Gastrocnemius medialis (tissue), 4 donors: ENCODE measurements around the gene TIA1.
"Not testable (repeated sequence)": the region's sequence is repeated elsewhere in the genome, so short reads cannot be mapped to it uniquely, and the experiment has no call there.

Experiments
- CTCF ChIP-seq, 5 experiments: fragments of 450-650 bp in 3 of 5; fragments of 200-600 bp in 2 of 5; sonication (generic) in 2 of 5; IDR thresholded peaks in 4 of 5; conservative IDR thresholded peaks in 1 of 5; 1 replicate in 4 of 5; 2 replicates in 1 of 5; pipeline ENCODE4 v1.5.1; 2016 to 2019; ENCODE audit warnings: antibody characterized with exemption in 5 of 5, mild to moderate bottlenecking in 3 of 5, moderate library complexity in 3 of 5
- POLR2A ChIP-seq, 2 donors: fragments of 450-650 bp; IDR thresholded peaks; one replicate each; pipeline ENCODE4 v1.6.1; 2017; ENCODE audit warnings: antibody characterized with exemption in 2 of 2, mild to moderate bottlenecking in 2 of 2, moderate library complexity in 2 of 2

DNA sequence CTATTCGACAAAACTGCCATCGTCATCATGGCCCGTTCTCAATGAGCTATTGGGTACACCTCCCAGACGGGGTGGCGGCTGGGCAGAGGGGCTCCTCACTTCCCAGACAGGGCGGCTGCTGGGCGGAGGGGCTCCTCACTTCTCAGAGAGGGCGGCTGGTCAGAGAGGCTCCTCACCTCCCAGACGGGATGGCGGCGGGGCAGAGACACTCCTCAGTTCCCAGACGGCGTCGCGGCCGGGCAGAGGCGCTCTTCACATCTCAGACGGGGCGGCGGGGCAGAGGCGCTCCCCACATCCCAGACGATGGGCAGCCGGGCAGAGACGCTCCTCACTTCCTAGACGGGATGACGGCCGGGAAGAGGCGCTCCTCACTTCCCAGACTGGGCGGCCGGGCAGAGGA is 18.5 kb upstream of the TIA1 start:
- not testable (repeated sequence) for TF ChIP-seq POLR2A (IDR thresholded peaks at IDR 0.05); CTCF (IDR thresholded peaks at IDR 0.05 in 4 of 5, conservative IDR thresholded peaks at IDR 0.05 in 1 of 5)
